HG02970 (cell line): ENCODE measurements around the gene POLG.

Experiments
- ATAC-seq: cut with Tn5 transposase; IDR thresholded peaks from one replicate; pipeline ENCODE4 v1.9.1; 2021; ENCODE audit warnings: mild to moderate bottlenecking, moderate library complexity, moderate number of reproducible peaks; ENCODE audit not compliant: unreplicated experiment, low FRiP score

Gene POLG

GRCh38 chr15:89358755-89359439 is 24.3 kb upstream of the POLG start:
- peak; percentile 81 for ATAC-seq

DNA sequence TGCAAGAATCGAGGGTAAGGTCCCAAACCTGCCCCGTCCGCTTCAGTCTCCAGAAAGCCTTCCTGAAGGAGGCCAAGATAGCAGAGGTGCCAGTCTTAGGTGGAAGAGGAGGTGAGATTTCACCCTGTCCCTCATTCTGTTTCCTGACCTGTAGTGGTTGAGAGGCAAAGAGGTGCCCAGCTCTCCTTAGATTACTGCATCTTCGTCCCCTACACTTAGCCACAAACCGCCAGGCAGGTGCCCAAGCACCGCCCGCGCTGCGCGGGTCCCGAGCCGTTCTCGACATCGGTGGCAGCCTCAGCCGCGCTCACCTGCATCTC is 23.8 kb upstream of the POLG start:
- no peak for ATAC-seq

- no peak for ATAC-seq
Measured at GRCh38 chr15:89356634-89357298, 22.1 kb upstream of the POLG start.

GRCh38 chr15:89353991-89354390 is 19.4 kb upstream of the POLG start:
- ATAC-seq = no peak

- no peak for ATAC-seq
Measured at GRCh38 chr15:89352476-89352875, 17.9 kb upstream of the POLG start.

DNA sequence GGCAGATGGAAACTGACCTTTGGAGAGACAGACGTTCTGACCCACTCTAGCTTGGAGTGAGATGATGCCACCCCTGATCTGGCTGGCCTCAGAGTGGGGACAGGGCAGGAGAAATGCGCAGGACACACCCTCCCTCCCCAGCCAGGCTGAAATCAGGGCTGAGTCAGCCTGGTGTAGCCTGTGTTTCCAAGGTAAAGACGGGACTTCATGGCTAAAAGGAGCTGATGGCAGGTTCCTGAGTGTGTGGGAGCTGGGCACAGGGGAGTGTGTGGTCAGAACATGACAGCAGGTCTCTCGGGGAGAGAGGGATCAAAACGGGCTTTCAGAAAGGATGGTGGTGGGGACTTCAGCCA is 14.6 kb upstream of the POLG start:
- ATAC-seq = no peak

DNA sequence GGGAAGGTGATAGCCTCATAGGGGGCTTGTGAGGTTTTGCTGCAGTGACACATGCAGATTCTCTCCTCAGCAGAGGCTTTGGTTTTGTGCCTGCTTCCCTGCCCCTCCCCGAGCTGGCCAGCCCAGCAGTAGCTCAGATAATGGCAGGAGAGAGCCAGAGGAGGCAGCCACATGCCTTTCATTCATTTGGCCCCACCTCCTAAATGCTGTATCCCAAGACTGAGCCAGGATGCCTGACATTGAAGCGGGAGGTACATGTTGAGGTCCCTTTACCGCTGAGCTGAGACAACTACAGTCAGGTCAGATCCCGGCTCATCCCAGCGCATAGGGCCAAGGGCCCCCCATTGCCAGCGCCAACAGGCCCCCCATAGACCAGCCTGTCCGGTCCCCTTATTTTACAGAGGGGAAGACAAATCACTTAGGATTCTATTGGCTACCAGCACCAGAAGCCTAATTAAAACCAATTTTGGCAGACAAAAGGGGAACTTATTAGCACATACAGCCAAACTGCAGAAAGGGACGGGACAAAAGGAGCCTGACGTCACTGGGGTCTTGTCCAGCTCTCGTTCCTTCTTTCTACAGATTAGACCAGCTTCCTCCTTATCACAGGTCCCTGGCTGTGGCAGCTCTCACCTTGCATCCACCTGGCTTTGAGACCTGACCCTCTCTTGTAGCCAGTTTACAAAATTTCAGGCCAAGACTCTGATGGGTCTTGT is 12.1 kb upstream of the POLG start:
- ATAC-seq = no peak

DNA sequence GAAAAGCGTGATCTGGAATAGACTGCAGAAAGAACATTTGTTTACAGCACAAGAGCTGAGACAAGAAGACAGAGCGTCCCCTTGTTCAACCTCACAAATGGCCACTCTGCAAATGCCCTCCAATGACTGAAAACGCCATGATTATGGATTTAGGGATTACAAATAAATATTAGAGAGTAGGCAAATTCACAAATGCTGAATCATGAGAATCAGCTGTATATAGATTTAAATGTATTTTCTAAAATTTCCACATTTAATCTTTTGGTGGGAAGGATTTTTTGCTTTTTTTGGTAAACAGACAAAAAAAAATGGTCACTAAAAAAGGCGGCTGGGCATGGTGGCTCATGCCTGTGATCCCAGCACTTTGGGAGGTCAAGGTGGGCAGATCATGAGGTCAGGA is 10.6 kb upstream of the POLG start:
- ATAC-seq = no peak

DNA sequence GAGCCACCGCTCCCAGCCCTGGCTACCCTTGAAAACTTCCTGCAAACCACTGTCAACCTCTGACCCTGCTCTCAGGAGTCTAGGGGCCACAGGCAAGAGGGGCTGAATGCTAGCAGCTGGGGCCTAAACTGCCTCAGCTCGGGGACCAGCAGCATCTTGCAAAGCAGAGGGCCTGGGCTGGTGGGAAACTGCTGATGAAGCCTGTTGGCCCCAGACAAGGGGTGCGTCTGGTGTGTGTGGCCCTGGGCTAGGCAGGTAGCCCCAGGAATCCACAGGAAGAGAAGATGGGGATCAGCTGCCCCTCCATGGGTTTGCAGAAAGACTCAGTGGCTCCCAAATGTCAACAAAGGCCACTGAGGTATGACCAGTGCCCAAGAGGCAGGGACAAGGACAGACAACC is 8.2 kb upstream of the POLG start:
- ATAC-seq = no peak

- ATAC-seq = no peak
Measured at GRCh38 chr15:89341316-89342005, 6.8 kb upstream of the POLG start.

GRCh38 chr15:89340573-89340972 is 5.9 kb upstream of the POLG start:
- ATAC-seq = no peak

DNA sequence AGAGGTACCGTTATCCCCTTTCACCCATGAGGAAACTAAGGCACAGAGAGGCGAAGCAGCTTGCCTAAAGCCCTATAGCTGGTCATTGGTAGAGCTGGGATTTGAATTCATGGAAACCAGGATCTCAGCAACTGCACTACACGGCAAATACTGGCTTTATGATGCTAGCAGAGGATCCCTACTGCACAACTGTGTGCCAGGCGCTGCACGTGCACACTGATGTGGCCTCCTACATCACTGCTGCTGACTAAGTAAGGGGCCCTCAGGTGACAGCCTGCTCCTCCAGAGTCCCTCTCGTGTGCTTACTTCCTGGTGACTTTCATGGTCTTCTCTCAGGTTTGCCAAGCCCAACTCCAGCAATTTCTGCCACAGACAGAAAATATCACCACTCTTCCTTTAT is 3.4 kb upstream of the POLG start:
- ATAC-seq = no peak

DNA sequence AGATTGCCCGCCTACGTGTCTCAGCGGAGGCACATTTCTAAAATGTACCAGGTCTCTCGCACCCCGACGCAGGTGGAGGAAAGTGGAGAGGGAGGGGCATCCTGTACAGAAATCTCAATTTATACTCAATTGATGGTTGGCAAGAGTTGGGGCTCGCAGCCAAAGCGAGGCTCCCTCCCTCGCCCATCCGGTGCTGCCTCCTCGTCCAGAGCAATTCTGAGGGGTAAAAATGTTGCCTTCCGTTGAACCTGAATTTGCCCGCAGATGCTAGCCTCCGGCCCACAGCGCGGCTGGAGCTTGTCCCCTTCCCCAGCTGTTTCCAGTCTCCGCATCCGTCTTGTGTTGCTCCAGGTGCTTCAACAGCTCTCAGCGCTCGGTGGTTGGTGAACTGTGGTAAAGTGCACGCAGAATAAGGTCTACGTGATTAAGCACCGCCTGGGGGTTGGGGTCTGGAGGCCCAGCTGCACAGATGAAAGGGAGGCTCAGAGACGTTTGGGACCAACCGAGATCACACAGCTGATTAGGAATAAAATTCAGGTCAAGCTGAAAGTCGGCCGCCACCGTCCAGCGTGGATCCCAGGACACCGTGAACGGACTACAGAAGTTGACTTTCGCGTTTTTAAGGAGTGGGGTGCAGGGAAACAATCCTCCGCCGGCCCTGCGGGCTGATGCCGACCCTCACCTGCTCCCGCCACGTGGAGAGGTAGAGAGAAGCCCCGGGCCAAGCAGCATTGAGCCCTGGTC is 846 bp upstream of the POLG start:
- ATAC-seq = no peak

DNA sequence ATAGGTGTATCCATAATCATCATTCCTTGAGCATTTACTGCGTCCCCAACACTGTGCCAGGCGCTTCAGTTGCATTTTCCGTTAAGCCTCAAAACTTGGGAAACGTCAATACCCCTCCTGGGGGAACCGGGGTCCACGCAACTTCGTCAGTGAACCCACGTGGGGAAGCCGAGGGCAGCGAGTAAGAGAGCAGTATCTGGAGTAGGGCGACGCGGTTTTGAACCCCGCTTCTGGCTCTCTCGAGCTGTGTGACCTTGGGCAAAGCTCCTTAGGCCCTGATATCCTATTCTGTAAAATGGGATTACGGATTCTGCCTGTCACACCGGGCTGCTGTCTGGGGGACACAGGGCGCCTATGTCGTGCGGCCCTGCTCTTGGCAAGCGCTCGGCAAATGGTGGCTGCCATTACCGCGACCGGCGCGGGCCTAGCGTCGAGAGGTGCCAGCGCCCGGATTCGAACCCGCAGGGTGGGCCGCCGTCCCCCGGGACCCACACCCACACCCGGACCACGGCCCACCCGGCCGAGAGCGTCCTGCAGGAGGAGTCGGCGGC is 590 bp downstream of the POLG start:
- ATAC-seq = no peak

- no peak for ATAC-seq
Measured at GRCh38 chr15:89333011-89333860, 1.4 kb downstream of the POLG start.

GRCh38 chr15:89332446-89332845 is 2.2 kb downstream of the POLG start:
- ATAC-seq = no peak

DNA sequence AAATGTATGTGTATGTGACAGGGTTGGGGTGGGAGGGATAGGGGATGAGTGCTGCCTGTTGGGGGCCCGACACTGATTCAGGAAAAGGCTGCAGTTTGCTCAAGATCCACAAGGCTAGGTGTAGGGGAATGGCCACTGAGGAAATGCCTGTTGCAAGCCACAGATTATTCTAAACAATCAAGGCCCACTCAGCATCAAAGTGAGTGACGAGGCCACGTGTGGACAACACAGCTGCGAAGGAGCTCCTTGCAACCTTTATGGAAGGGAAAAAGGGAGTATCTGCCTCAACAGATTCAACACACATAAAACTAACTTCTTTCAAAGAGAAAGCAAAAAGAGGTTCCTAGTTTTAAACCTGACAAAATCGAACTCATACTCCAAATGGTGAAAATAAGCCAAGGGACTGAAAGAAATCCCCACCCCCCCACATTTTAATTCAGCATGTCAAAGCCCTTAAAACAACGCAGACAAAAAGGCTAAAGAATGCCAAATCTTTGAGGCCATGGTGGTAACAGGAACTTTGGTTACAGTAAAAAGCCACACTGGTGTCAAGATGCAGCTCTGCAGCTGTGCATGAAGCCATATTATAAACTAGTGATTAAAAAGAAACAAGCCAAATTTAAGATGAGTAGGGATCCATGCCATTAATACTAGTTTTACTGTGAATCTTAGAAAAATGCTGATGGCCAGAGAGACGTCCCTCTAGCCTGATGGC is 3.6 kb downstream of the POLG start:
- no peak for ATAC-seq

DNA sequence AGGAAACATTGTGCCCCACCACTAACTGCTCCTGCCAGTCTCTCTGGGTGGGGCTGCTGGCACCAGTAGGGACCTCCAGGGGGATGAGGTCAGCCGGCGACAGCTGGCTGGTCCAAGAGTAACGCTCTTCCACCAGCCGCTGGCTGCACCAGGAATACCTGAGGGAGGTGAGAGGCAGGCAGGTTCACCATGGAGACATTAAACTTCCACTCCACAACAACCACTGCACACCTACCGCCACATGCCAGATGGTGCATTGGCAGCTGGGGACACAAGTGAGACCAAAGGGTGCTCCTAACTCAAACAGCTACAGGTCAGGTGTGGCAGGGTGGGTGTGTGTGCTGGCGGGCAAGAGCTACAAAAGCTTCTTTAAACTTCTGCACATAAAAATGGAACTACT is 4.5 kb downstream of the POLG start:
- no peak for ATAC-seq
